PFSK-1 (cell line): Measurements from ENCODE around the gene CASQ2.

Experiments used
- FOXP2 ChIP-seq: optimal IDR thresholded peaks from 2 replicates; pipeline ENCODE3; 2011; ENCODE audit warnings: borderline replicate concordance, control low read depth, inconsistent platforms; ENCODE audit not compliant: insufficient read depth; ENCODE audit errors: extremely low read length, extremely low read depth
- POLR2AphosphoS5 ChIP-seq: IDR thresholded peaks from 2 replicates; pipeline ENCODE4 v1.6.1; 2012; ENCODE audit warnings: low read depth, mild to moderate bottlenecking, control low read depth, low read length, moderate library complexity
- SIN3A ChIP-seq: IDR thresholded peaks from 2 replicates; pipeline ENCODE4 v1.6.1; 2012; ENCODE audit warnings: mild to moderate bottlenecking, low read length, moderate library complexity, borderline replicate concordance; ENCODE audit not compliant: insufficient read depth
- TAF1 ChIP-seq: IDR thresholded peaks from 2 replicates; pipeline ENCODE4 v1.6.1; 2012; ENCODE audit warnings: low read length, control low read depth, borderline replicate concordance; ENCODE audit not compliant: insufficient read depth
- TF ChIP-seq, protein P1 (sequence below), 2 experiments: IDR thresholded peaks; 2 replicates each; pipeline versions ENCODE4 v1.6.1 to v1.8.0; 2011 to 2012; ENCODE audit warnings: low read depth in 2 of 2, low read length in 2 of 2, control low read depth in 1 of 2, inconsistent platforms in 1 of 2, mild to moderate bottlenecking in 1 of 2, moderate library complexity in 1 of 2; ENCODE audit not compliant: insufficient read depth in 1 of 2

CASQ2 gene

DNA sequence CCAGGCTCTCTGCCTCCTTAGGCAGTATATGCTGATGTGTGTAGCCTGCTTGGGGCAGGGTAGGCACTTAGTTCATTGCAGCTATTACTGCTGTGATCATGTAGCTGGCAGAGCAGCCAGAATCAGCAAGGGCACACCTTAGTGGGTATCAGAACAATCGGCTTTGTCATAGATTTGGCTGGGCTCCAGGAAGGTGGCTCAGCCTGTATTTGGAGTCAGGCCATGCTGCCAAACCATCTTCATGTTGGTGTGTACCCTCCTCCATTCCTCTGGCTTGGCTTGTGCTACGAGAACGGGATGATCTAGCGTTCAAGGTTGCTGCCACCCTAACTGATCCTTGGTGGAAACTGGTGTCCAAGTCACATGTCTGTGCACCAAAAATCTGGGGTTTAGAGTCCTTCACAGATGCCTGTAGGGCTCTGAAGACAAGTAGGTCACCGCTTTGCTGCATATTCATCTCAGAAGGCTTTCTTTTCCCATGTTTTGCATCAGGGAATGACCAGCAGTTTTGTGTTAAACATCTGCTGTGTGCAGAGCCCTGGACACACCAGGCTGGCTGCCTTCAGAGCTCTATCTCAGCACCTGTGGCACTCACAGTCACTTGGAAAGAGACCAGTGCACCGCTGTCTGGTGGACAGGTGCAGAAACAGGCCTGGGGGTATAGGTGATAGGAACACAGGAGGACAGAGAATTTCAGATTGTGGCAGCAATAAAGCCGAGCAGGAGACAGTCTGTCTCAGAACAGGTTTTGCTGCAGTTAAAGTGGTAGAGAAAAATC lies 103.0 kb downstream of the CASQ2 start:
- TF ChIP-seq, protein P1, sequence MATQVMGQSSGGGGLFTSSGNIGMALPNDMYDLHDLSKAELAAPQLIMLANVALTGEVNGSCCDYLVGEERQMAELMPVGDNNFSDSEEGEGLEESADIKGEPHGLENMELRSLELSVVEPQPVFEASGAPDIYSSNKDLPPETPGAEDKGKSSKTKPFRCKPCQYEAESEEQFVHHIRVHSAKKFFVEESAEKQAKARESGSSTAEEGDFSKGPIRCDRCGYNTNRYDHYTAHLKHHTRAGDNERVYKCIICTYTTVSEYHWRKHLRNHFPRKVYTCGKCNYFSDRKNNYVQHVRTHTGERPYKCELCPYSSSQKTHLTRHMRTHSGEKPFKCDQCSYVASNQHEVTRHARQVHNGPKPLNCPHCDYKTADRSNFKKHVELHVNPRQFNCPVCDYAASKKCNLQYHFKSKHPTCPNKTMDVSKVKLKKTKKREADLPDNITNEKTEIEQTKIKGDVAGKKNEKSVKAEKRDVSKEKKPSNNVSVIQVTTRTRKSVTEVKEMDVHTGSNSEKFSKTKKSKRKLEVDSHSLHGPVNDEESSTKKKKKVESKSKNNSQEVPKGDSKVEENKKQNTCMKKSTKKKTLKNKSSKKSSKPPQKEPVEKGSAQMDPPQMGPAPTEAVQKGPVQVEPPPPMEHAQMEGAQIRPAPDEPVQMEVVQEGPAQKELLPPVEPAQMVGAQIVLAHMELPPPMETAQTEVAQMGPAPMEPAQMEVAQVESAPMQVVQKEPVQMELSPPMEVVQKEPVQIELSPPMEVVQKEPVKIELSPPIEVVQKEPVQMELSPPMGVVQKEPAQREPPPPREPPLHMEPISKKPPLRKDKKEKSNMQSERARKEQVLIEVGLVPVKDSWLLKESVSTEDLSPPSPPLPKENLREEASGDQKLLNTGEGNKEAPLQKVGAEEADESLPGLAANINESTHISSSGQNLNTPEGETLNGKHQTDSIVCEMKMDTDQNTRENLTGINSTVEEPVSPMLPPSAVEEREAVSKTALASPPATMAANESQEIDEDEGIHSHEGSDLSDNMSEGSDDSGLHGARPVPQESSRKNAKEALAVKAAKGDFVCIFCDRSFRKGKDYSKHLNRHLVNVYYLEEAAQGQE (IDR thresholded peaks at IDR 0.05; ENCODE audit: insufficient read depth in 1 of 2, low read depth in 2 of 2, low read length in 2 of 2) = no peak
- TF ChIP-seq POLR2AphosphoS5 = no peak
- no peak for TF ChIP-seq TAF1
- TF ChIP-seq FOXP2 = no peak
- no peak for TF ChIP-seq SIN3A

DNA sequence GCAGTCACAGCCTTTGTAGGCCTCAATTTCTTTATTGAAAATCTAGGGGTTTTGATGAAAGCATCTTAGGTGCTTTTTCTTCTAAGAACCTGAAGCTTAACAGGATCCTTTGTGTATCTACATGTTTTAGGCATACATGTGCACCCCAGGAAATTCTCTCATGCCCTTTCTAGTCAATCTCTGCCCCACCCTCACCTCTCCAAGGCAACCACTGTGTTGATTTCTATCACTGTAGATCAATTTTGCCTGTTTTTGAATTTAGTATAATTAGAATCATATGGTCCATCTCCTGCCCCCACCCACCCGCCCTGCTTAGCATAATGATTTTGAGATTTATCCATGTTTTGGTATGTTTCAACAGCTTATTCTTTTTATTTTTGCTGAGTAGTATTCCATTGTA lies 107.4 kb downstream of the CASQ2 start:
- TF ChIP-seq POLR2AphosphoS5 (no peak), FOXP2 (no peak), SIN3A (no peak)
- TF ChIP-seq, protein P1 (IDR thresholded peaks at IDR 0.05; ENCODE audit: insufficient read depth in 1 of 2, low read depth in 2 of 2, low read length in 2 of 2) = no peak

DNA sequence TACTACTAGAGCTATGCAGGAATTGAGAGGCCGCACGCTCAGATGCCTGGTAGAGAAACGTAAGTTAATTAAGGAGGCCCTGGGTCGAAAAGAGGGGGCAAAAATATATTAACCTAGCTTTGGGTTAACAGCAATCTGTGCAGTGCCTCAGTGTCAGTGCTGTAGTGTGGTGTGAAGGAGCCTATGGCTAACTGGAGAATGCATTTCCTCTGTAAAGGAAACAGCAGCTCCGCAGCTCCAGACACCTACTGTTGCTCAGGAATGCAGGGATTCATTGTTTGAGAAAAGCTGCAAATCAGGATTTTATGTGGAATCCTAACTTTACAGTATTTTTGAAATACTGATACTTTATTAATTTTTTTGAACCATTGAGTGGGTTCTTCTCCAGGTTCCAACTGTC lies 108.4 kb downstream of the CASQ2 start:
- TF ChIP-seq FOXP2 = no peak
- no peak for TF ChIP-seq TAF1
- TF ChIP-seq, protein P1 (IDR thresholded peaks at IDR 0.05; ENCODE audit: insufficient read depth in 1 of 2, low read depth in 2 of 2, low read length in 2 of 2) = no peak
- no peak for TF ChIP-seq POLR2AphosphoS5
- TF ChIP-seq SIN3A = no peak

DNA sequence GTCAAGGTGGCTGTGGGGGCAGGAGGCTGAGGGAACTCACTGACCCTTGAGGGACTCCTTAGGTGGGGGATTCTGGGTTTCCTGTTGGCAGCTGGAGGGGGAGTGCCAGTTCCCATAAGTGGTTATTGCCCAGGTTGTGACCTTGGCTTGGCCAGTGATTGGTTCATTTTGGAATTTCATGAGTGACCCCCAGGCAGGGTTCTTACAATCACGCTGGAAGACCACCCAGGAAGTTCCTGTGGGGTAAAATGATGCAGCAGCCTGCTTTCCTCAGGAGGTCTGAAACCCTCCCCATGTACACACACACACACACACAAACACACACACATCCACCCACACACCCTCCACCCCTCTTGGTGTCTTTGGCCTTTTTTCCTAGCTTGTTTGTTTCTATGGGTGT lies 109.9 kb downstream of the CASQ2 start:
- TF ChIP-seq, protein P1 (IDR thresholded peaks at IDR 0.05; ENCODE audit: insufficient read depth in 1 of 2, low read depth in 2 of 2, low read length in 2 of 2) = no peak
- no peak for TF ChIP-seq SIN3A
- no peak for TF ChIP-seq FOXP2
- TF ChIP-seq TAF1 = no peak

DNA sequence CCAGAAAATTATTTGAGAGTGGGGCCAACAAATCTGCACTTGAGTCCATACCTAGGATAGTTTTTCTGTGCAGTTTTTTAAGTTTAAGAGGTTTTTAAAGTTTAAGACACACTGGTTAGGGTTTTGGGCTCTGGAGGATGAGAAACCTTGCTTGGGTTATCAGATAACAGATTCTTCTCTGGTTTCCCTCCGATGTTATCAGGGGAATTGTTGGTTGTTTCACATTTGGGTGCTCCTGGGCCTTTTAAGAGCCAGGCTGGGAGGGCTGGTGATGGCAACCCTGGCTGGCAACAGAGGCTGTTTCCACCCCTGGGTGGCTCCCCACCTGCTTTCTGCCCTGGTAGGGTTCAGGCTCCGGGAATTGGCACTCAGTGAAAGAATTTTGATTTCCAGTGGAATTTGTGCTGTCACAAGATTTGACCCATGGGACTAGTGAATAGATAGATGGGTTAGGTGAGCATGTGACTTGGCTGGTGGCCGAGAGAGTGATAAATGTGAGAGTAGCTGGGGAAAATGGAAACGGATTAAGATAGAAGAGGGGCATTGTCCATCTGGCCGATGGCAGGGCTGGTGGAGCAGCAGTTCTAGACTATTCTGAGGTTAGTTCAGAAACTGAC lies 111.9 kb downstream of the CASQ2 start:
- TF ChIP-seq FOXP2 = no peak
- no peak for TF ChIP-seq TAF1
- TF ChIP-seq, protein P1 (IDR thresholded peaks at IDR 0.05; ENCODE audit: insufficient read depth in 1 of 2, low read depth in 2 of 2, low read length in 2 of 2) = no peak
- no peak for TF ChIP-seq POLR2AphosphoS5
- no peak for TF ChIP-seq SIN3A
